Measurements from ENCODE around the gene ONECUT2.

ONECUT2 gene

DNA sequence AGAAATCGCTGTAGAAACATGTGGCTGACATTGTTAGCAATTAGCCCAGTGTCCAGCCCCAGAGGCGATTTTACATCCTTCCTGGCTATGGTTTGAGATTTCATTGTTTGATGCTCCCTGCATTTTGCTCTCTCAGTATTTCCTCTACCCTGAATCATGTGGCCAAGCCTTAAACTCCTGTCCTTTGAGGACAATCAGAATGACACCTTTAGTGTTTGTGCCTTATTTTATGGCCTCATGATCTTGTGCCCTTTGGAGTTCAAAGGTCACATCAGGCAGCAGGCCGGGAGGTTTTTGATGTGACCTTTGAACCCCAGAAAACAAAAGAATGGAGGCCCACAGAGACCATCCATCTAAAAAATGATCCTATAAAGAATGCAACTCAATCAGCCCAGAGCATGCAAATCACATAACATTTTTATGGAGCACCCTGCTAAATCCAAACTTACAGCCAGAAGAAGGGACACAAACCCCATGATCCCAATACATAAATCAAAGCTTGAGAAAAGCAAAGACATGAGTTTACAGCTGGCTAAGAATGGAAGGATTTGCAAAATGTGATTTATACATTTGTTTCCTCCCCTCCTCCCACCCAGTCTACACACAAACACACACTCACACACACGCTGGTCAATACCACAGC lies 98.8 kb downstream of the ONECUT2 start:
- Histone ChIP-seq H3K9ac (ENCODE audit: low read depth, low read length) (no peak overlapping the region), H3K4me3 (ENCODE audit: low read depth in 1 of 2, low read length in 2 of 2) (no peak overlapping the region), H3K27me3 (ENCODE audit: insufficient read depth, low read length, poor library complexity) (peaks cover 7% of the 10 kb centered on the region), H3K9me3 (ENCODE audit: insufficient read depth, low read length, severe bottlenecking) (no peaks in the 10 kb centered on the region), H2AFZ (ENCODE audit: low read depth, low read length) (no peak overlapping the region), H3K36me3 (ENCODE audit: insufficient read depth, low read length) (no peaks in the 10 kb centered on the region), H3K27ac (ENCODE audit: low read length) (no peak overlapping the region), H3K79me2 (ENCODE audit: insufficient read depth, low read length) (no peaks in the 10 kb centered on the region), H3K4me1 (ENCODE audit: insufficient read depth, low read length) (no peaks in the 10 kb centered on the region), H4K20me1 (ENCODE audit: insufficient read depth, low read length) (no peaks in the 10 kb centered on the region), H3K4me2 (ENCODE audit: insufficient read depth, low read length) (no peak overlapping the region)
- TF ChIP-seq CTCF (IDR thresholded peaks at IDR 0.05; ENCODE audit: borderline replicate concordance, extremely low read depth, low read length, poor library complexity, severe bottlenecking) (no peak), EZH2 (IDR thresholded peaks at IDR 0.05; ENCODE audit: borderline replicate concordance, low read depth, low read length, severe bottlenecking) (no peak)
- DNase-seq = no peak
- no peak for ATAC-seq (ENCODE audit: insufficient read depth, low read depth)

- Histone ChIP-seq H3K36me3 (ENCODE audit: insufficient read depth, low read length) (no peaks in the 10 kb centered on the region), H3K4me3 (ENCODE audit: low read depth in 1 of 2, low read length in 2 of 2) (no peak overlapping the region), H2AFZ (ENCODE audit: low read depth, low read length) (no peak overlapping the region), H3K4me1 (ENCODE audit: insufficient read depth, low read length) (no peaks in the 10 kb centered on the region), H3K4me2 (ENCODE audit: insufficient read depth, low read length) (no peak overlapping the region), H3K27ac (ENCODE audit: low read length) (no peak overlapping the region), H3K9me3 (ENCODE audit: insufficient read depth, low read length, severe bottlenecking) (no peaks in the 10 kb centered on the region), H3K27me3 (ENCODE audit: insufficient read depth, low read length, poor library complexity) (peaks cover 7% of the 10 kb centered on the region), H4K20me1 (ENCODE audit: insufficient read depth, low read length) (no peaks in the 10 kb centered on the region), H3K9ac (ENCODE audit: low read depth, low read length) (no peak overlapping the region), H3K79me2 (ENCODE audit: insufficient read depth, low read length) (no peaks in the 10 kb centered on the region)
- no peak for TF ChIP-seq EZH2 (IDR thresholded peaks at IDR 0.05; ENCODE audit: borderline replicate concordance, low read depth, low read length, severe bottlenecking)
- TF ChIP-seq CTCF (IDR thresholded peaks at IDR 0.05; ENCODE audit: borderline replicate concordance, extremely low read depth, low read length, poor library complexity, severe bottlenecking) = no peak
- no peak for DNase-seq
- ATAC-seq (ENCODE audit: insufficient read depth, low read depth) = no peak
Observed at GRCh38 chr18:57534511-57534909, 99.3 kb downstream of the ONECUT2 start.

DNA sequence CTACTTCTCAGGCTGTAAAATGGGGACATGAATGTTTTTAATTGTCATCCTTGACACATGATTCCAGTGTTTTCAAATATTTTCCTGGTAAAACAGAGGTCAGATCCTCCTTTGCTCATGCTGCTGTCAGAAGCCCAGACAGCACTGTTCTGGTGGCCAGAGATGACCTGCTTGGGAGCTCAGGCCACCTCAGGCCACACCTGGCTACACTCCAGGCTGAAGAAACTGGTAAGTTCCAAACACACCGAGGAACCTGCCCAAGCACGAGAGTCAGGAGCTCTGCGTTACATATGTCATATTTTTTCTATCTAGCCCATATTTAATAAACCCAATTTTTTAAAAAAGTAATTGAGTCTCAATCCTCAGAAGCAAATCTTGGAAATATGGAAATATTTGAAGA lies 103.4 kb downstream of the ONECUT2 start:
- Histone ChIP-seq H3K9me3 (ENCODE audit: insufficient read depth, low read length, severe bottlenecking) (no peaks in the 10 kb centered on the region), H2AFZ (ENCODE audit: low read depth, low read length) (no peak overlapping the region), H3K79me2 (ENCODE audit: insufficient read depth, low read length) (no peaks in the 10 kb centered on the region), H3K27me3 (ENCODE audit: insufficient read depth, low read length, poor library complexity) (peaks cover 7% of the 10 kb centered on the region), H3K36me3 (ENCODE audit: insufficient read depth, low read length) (no peaks in the 10 kb centered on the region), H4K20me1 (ENCODE audit: insufficient read depth, low read length) (no peaks in the 10 kb centered on the region), H3K4me1 (ENCODE audit: insufficient read depth, low read length) (no peaks in the 10 kb centered on the region), H3K27ac (ENCODE audit: low read length) (no peak overlapping the region), H3K9ac (ENCODE audit: low read depth, low read length) (no peak overlapping the region), H3K4me2 (ENCODE audit: insufficient read depth, low read length) (no peak overlapping the region), H3K4me3 (ENCODE audit: low read depth in 1 of 2, low read length in 2 of 2) (no peak overlapping the region)
- TF ChIP-seq EZH2 (IDR thresholded peaks at IDR 0.05; ENCODE audit: borderline replicate concordance, low read depth, low read length, severe bottlenecking) = no peak
- TF ChIP-seq CTCF (IDR thresholded peaks at IDR 0.05; ENCODE audit: borderline replicate concordance, extremely low read depth, low read length, poor library complexity, severe bottlenecking) = no peak
- DNase-seq (no peak), ATAC-seq (ENCODE audit: insufficient read depth, low read depth) (no peak)

Data from DND-41 (cell line).